ENCODE measurements around the gene FMNL2. TPM values are rescaled to one million over a fixed set of nuclear protein-coding genes. Genes with fewer than 3 reads are reported as not detected.

Gene FMNL2
- polyA plus RNA-seq, 1 donor from 2014 or later = 86.5 TPM

- H3K9ac ChIP-seq (ENCODE audit: low read length) = no peak overlapping the region
- H3K4me3 ChIP-seq (ENCODE audit: low read length) = no peak overlapping the region
- no peak overlapping the region for H3K27ac ChIP-seq (ENCODE audit: low read length)
- peaks cover 3% of the 10 kb centered on the region for H3K79me2 ChIP-seq (replicated peaks; ENCODE audit: insufficient read depth, low read length)
- peaks cover 2% of the 10 kb centered on the region for H3F3A ChIP-seq (ENCODE audit: insufficient read depth, low read length, poor library complexity, severe bottlenecking)
- no peak overlapping the region for H2AFZ ChIP-seq (ENCODE audit: low read depth, low read length)
- H3K9me3 ChIP-seq (ENCODE audit: low read length) = no peaks in the 10 kb centered on the region
- H4K20me1 ChIP-seq (ENCODE audit: insufficient read depth) = no peaks in the 10 kb centered on the region
- no peak overlapping the region for H3K4me2 ChIP-seq (ENCODE audit: low read length)
- H3K9me2 ChIP-seq (ENCODE audit: insufficient read depth, low read length) = no peaks in the 10 kb centered on the region
- no peak for TF ChIP-seq TAF1 (IDR thresholded peaks at IDR 0.05; ENCODE audit: low read depth)
- no peak for TF ChIP-seq CTCF (IDR thresholded peaks at IDR 0.05; ENCODE audit: poor library complexity, severe bottlenecking)
- TF ChIP-seq SMC3 (conservative IDR thresholded peaks at IDR 0.05; ENCODE audit: poor library complexity) = no peak
- TF ChIP-seq POLR2AphosphoS5 (IDR thresholded peaks at IDR 0.05) = no peak
- no peak for TF ChIP-seq EZH2 (IDR thresholded peaks at IDR 0.05; ENCODE audit: borderline replicate concordance, insufficient read depth, low read length, poor library complexity, severe bottlenecking)
- TF ChIP-seq MXI1 (conservative IDR thresholded peaks at IDR 0.05; ENCODE audit: poor library complexity, severe bottlenecking) = no peak
- TF ChIP-seq EP300 (conservative IDR thresholded peaks at IDR 0.05; ENCODE audit: poor library complexity, severe bottlenecking) = no peak
- TF ChIP-seq RAD21 (conservative IDR thresholded peaks at IDR 0.05) = no peak
- TF ChIP-seq REST (IDR thresholded peaks at IDR 0.05; ENCODE audit: borderline replicate concordance) = no peak
- H3K36me3 ChIP-seq (ENCODE audit: insufficient read depth, low read length) = no peaks in the 10 kb centered on the region
- no peaks in the 10 kb centered on the region for H3K27me3 ChIP-seq (ENCODE audit: insufficient read depth, low read depth, low read length)
Measured at GRCh38 chr2:152563764-152564163, 228.8 kb downstream of the FMNL2 start.

- peaks cover 3% of the 10 kb centered on the region for H3K79me2 ChIP-seq (replicated peaks; ENCODE audit: insufficient read depth, low read length)
- TF ChIP-seq POLR2AphosphoS5 (IDR thresholded peaks at IDR 0.05) (no peak), CTCF (IDR thresholded peaks at IDR 0.05; ENCODE audit: poor library complexity, severe bottlenecking) (no peak), EZH2 (IDR thresholded peaks at IDR 0.05; ENCODE audit: borderline replicate concordance, insufficient read depth, low read length, poor library complexity, severe bottlenecking) (no peak), SMC3 (conservative IDR thresholded peaks at IDR 0.05; ENCODE audit: poor library complexity) (no peak), MXI1 (conservative IDR thresholded peaks at IDR 0.05; ENCODE audit: poor library complexity, severe bottlenecking) (no peak), REST (IDR thresholded peaks at IDR 0.05; ENCODE audit: borderline replicate concordance) (no peak)
- H3F3A ChIP-seq (ENCODE audit: insufficient read depth, low read length, poor library complexity, severe bottlenecking) = peaks cover 2% of the 10 kb centered on the region
- H2AFZ ChIP-seq (ENCODE audit: low read depth, low read length) = no peak overlapping the region
- no peak overlapping the region for H3K9ac ChIP-seq (ENCODE audit: low read length)
- H3K27ac ChIP-seq (ENCODE audit: low read length) = no peak overlapping the region
- H3K27me3 ChIP-seq (ENCODE audit: insufficient read depth, low read depth, low read length) = no peaks in the 10 kb centered on the region
- H4K20me1 ChIP-seq (ENCODE audit: insufficient read depth) = no peaks in the 10 kb centered on the region
- H3K9me2 ChIP-seq (ENCODE audit: insufficient read depth, low read length) = no peaks in the 10 kb centered on the region
- H3K4me3 ChIP-seq (ENCODE audit: low read length) = no peak overlapping the region
- no peaks in the 10 kb centered on the region for H3K36me3 ChIP-seq (ENCODE audit: insufficient read depth, low read length)
- H3K4me2 ChIP-seq (ENCODE audit: low read length) = no peak overlapping the region
- no peaks in the 10 kb centered on the region for H3K9me3 ChIP-seq (ENCODE audit: low read length)
Measured at GRCh38 chr2:152564754-152565551, 230.0 kb downstream of the FMNL2 start.
